ENCODE measurements around the gene MAPK10.

The MAPK10 gene

GRCh38 chr4:86346320-86346719 is 13.5 kb downstream of the MAPK10 start:
- TF ChIP-seq CTCF (IDR thresholded peaks at IDR 0.05; ENCODE audit: low read depth, low read length, missing control alignments) = no peak
- no peak overlapping the region for H3K4me3 ChIP-seq (ENCODE audit: low read depth, low read length)
- DNase-seq (ENCODE audit: low read depth) = no peak

- DNase-seq (ENCODE audit: low read depth) = no peak
- no peak for TF ChIP-seq CTCF (IDR thresholded peaks at IDR 0.05; ENCODE audit: low read depth, low read length, missing control alignments)
- no peak overlapping the region for H3K4me3 ChIP-seq (ENCODE audit: low read depth, low read length)
Measured at GRCh38 chr4:86344127-86344526, 15.7 kb downstream of the MAPK10 start.

- TF ChIP-seq CTCF (IDR thresholded peaks at IDR 0.05; ENCODE audit: low read depth, low read length, missing control alignments) = no peak
- DNase-seq (ENCODE audit: low read depth) = no peak
Measured at GRCh38 chr4:86338989-86339388, 20.9 kb downstream of the MAPK10 start.

GRCh38 chr4:86338521-86338920 is 21.3 kb downstream of the MAPK10 start:
- TF ChIP-seq CTCF (IDR thresholded peaks at IDR 0.05; ENCODE audit: low read depth, low read length, missing control alignments) = no peak
- no peak for DNase-seq (ENCODE audit: low read depth)
- H3K4me3 ChIP-seq (ENCODE audit: low read depth, low read length) = no peak overlapping the region

More at GRCh38 chr4:86338989-86339388, 20.9 kb downstream of the MAPK10 start:
- no peak overlapping the region for H3K4me3 ChIP-seq (ENCODE audit: low read depth, low read length)

GRCh38 chr4:86334020-86334750 is 25.7 kb downstream of the MAPK10 start:
- no peak overlapping the region for H3K4me3 ChIP-seq (ENCODE audit: low read depth, low read length)
- no peak for TF ChIP-seq CTCF (IDR thresholded peaks at IDR 0.05; ENCODE audit: low read depth, low read length, missing control alignments)
- DNase-seq (ENCODE audit: low read depth) = no peak

GRCh38 chr4:86333236-86333635 is 26.6 kb downstream of the MAPK10 start:
- TF ChIP-seq CTCF (IDR thresholded peaks at IDR 0.05; ENCODE audit: low read depth, low read length, missing control alignments) = no peak
- H3K4me3 ChIP-seq (ENCODE audit: low read depth, low read length) = no peak overlapping the region
- DNase-seq (ENCODE audit: low read depth) = no peak
